Measurements from ENCODE around the gene PERM1.

The PERM1 gene

DNA sequence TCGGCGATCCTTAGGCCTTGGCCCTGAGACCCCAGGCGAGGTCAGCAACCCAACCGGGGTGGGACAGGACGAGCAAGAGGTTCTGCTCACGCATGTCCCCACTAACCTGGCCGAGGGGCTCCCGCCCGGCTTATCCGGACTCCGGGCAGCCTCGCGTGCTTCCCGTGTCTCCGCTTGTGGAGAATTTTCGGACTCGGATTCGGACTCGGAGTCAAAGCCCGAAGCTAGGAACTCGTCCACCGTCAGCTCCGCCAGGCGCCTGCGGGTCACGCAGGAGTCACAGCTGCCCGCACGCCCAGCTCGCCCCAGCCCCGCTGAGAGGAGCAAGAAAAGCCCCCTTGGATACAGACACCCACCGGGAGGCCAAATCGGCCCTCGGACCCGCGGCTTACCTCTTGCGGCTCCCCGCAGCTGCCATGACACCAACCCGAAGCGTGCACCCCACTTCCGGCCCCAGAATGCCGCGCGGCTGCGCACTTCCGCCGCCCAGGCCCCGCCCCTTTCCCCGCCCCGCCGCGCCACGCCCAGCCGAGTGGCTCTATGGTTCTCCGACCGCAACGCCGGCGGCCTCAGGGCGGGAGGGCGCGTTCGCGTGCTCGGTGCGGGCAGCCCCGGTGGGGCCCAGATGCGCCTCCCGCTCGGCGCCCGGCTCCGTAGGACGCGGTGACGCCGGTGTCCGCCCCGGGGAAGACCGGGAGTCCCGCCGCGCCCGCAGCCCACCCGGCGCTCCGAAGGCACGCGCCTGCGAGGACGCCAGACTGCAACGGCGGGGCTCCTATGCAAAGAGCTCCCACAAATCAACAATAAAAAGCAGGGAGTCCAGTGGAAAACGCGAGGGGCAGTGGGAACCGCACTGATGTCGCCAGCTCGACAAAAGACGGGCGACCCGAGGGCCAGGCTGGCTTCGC, 22.8 kb downstream of the PERM1 start, which contains the start of gene NOC2L:
NOC2L (minus strand) TSS at position 434 of the 908 bp plus-strand sequence; CDS start at position 418, 16 bp downstream.
- H3K27ac ChIP-seq, result peak within 1 kb of the TSS; percentile 85
- no peak for TF ChIP-seq ZFX (IDR thresholded peaks at IDR 0.05)
- TF ChIP-seq, protein P1, sequence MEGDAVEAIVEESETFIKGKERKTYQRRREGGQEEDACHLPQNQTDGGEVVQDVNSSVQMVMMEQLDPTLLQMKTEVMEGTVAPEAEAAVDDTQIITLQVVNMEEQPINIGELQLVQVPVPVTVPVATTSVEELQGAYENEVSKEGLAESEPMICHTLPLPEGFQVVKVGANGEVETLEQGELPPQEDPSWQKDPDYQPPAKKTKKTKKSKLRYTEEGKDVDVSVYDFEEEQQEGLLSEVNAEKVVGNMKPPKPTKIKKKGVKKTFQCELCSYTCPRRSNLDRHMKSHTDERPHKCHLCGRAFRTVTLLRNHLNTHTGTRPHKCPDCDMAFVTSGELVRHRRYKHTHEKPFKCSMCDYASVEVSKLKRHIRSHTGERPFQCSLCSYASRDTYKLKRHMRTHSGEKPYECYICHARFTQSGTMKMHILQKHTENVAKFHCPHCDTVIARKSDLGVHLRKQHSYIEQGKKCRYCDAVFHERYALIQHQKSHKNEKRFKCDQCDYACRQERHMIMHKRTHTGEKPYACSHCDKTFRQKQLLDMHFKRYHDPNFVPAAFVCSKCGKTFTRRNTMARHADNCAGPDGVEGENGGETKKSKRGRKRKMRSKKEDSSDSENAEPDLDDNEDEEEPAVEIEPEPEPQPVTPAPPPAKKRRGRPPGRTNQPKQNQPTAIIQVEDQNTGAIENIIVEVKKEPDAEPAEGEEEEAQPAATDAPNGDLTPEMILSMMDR (conservative IDR thresholded peaks at IDR 0.05), result no peak

DNA sequence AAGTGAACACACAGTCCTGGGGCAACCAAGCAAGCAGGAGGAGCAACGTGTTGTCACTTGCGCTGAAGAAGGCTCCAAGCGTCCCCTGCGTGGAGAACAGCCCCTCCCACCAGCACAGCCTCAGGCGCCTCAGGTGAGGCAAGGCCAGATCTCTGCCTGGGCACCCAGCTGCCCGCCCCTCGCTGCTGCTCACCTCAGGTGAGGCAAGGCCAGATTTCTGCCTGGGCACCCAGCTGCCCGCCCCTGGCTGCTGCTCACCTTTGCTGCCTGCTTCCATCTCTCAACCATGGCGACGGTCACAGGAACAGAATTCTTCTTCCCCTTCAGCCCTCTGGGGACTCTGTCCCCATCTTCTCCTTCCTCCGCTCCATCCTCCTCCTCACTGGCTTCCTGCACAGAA, 25.3 kb downstream of the PERM1 start:
- no peak for TF ChIP-seq ZFX (IDR thresholded peaks at IDR 0.05)
- no peak overlapping the region for H3K27ac ChIP-seq

DNA sequence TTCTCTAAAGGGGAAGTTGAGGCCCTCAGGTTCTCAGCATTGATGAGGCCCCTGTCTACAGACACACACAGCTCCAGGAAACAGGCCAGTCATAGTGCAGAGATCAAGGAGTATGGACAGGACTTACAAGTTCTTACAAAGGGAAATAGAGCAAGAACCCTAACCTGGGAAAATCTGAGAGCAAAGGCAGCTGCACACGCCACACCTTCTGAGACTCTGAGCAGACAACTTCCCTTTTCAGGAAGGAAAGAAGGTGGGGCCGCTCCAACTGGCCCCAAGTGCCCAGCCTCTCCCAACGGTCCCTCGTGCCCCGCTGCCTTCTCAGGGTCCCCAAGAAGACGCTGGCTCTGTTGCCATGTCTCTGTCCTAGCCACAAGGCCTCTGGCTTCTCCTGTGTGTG, 26.4 kb downstream of the PERM1 start:
- no peak overlapping the region for H3K27ac ChIP-seq
- no peak for TF ChIP-seq ZFX (IDR thresholded peaks at IDR 0.05)
- TF ChIP-seq, protein P1 (conservative IDR thresholded peaks at IDR 0.05), result no peak

DNA sequence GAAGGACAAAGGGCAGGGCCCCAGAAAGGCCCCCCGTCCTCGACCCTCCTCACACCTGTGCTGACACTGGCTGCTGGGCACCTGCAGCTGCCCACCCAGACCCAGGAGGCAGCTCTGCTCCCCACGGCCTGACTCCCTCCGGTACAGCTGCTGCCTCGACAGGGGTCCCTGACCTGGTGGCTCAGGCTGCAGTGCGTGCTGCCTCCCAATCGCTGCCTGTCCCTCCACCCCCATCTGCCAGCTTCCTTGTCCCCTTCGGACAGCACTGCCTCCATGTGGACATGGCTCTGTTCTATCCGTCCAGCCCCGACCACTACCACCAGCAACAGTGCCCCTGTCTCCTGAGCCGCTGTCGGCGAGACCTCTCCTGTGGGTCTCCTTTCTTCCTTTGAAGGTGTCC, 27.0 kb downstream of the PERM1 start:
- no peak for TF ChIP-seq ZFX (IDR thresholded peaks at IDR 0.05)
- TF ChIP-seq, protein P1 (conservative IDR thresholded peaks at IDR 0.05), result no peak
- no peak overlapping the region for H3K27ac ChIP-seq

DNA sequence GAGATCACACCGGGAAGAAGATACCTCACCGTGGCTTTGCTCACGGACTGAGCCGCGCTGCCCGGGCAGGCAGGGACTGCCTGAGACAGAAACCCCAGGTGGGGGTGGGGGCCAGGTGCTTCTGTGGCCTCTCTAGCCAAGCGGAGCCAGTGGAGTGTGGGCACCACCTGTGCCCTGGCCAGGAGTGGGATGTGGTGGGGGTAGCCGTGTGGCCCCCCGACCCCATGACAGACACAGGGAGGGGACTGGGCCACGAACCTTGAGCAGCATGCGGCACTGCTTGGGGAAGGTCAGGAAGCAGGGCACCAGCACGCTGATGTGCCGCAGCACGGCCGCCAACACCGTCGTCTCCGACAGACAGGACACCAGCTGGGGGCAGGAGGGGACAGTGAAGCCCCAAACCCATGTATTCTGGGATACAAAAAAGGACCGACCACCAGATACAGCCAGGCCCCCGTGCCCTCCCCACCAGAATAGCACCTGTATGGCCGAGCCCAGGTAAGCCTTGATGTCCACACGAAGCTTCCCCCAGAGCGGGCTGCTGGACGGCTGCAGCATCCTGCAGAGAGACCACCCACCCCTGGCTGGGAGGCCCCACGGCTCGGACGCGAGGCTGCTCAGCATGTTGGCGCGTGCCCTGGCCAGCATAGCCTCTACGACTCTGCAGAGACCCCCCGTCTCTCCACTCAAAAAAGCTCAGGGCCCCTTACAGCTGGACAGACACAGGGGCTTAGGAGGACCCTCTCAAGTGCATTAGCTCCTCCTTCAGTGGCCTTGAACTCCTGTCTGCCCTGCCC, 28.2 kb downstream of the PERM1 start:
- TF ChIP-seq, protein P1 (conservative IDR thresholded peaks at IDR 0.05), result no peak
- TF ChIP-seq ZFX (IDR thresholded peaks at IDR 0.05), result no peak
- no peak overlapping the region for H3K27ac ChIP-seq

DNA sequence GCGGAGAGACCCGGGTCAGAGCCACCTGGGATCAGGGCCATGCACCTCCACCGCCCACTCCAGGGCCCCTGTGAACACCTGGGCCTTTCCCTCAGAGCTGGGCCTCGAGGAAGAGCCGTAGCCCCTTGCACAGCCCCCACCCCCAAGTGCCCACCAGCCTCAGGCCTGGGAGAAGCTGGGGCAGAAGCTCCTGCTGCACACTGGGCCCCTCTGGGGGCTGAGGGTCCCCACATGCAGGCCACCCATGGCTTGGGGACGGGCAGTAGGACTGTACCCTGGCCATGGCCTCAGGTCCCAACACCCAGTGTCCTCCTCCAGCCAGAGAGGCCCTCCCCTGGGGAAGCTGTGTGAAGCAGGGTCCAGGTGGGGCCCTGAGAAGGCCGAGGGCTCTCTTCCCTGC, 29.3 kb downstream of the PERM1 start:
- TF ChIP-seq ZFX (IDR thresholded peaks at IDR 0.05), result no peak
- TF ChIP-seq, protein P1 (conservative IDR thresholded peaks at IDR 0.05), result no peak
- H3K27ac ChIP-seq, result no peak overlapping the region

DNA sequence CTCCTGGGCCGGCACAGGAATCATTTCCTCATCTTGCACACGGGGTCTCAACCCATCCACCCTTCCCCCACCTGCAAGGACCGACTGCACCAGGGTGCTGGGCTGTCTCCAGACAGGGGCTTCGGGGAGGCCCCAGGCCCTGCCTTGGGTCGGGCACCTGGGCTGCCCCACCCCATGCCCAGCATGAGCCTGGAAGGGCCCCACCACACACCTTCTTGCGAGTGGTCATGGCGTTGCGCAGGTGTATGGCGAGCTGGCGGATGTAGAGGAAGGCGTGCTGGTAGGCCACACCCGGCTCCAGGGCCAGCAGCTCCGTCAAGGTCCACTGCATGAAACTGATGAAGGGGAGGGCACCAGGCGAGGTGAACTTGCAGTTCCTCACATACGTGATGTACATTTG, 29.7 kb downstream of the PERM1 start:
- no peak overlapping the region for H3K27ac ChIP-seq
- TF ChIP-seq, protein P1 (conservative IDR thresholded peaks at IDR 0.05), result no peak
- TF ChIP-seq ZFX (IDR thresholded peaks at IDR 0.05), result no peak
